HepG2 (cell line): Measurements from ENCODE around the gene EVI2B. TPM values are rescaled to one million over a fixed set of nuclear protein-coding genes. Genes with fewer than 3 reads are reported as not detected.

Experiments used
- CBX1 ChIP-seq: IDR thresholded peaks from one replicate; pipeline ENCODE4 v1.6.1; 2016; ENCODE audit warnings: antibody characterized with exemption, low read depth
- CEBPB ChIP-seq: IDR thresholded peaks from 2 replicates; pipeline ENCODE4 v1.6.1; 2011; ENCODE audit warnings: low read depth, low read length, improper control_type of control experiment, borderline replicate concordance
- CEBPG ChIP-seq: IDR thresholded peaks from 2 replicates; pipeline ENCODE4 v1.6.1; 2016
- ELF3 ChIP-seq: IDR thresholded peaks from 2 replicates; pipeline ENCODE4 v1.6.1; 2016; ENCODE audit warnings: missing genetic modification reagents, missing compliant biosample characterization
- MAF1 ChIP-seq: sonication (generic); formaldehyde crosslinking; IDR thresholded peaks from 2 replicates; pipeline ENCODE4 v1.5.0; 2020; ENCODE audit warnings: missing genetic modification reagents, borderline replicate concordance
- NBN ChIP-seq: fragments of 450-650 bp; conservative IDR thresholded peaks from 2 replicates; pipeline ENCODE4 v1.6.1; 2017
- SALL2 ChIP-seq: sonication (generic); formaldehyde crosslinking; IDR thresholded peaks from 2 replicates; pipeline ENCODE4 v1.8.1; 2023; ENCODE audit warnings: mild to moderate bottlenecking, missing genetic modification reagents, inconsistent platforms
- SOX5 ChIP-seq: IDR thresholded peaks from 2 replicates; pipeline ENCODE4 v1.6.1; 2016; ENCODE audit warnings: borderline replicate concordance
- SOX6 ChIP-seq, 2 experiments: fragments of 450-650 bp in 1 of 2; sonication (generic) in 1 of 2; formaldehyde crosslinking in 1 of 2; IDR thresholded peaks; 2 replicates each; pipeline versions ENCODE4 v1.4.0 to v1.6.1; 2017 to 2020; ENCODE audit warnings: antibody characterized with exemption in 1 of 2, mild to moderate bottlenecking in 1 of 2, missing genetic modification reagents in 1 of 2
- TEAD3 ChIP-seq: optimal IDR thresholded peaks from 2 replicates; pipeline ENCODE3; 2016; ENCODE audit warnings: borderline replicate concordance
- TSC22D2 ChIP-seq: sonication (generic); formaldehyde crosslinking; IDR thresholded peaks from 2 replicates; pipeline ENCODE4 v1.5.1; 2020; ENCODE audit warnings: missing genetic modification reagents, mild to moderate bottlenecking, borderline replicate concordance
- U2AF2 ChIP-seq: fragments of 200-400 bp; formaldehyde crosslinking; IDR thresholded peaks from 2 replicates; pipeline ENCODE4 v1.6.1; 2017; ENCODE audit warnings: low read depth, mild to moderate bottlenecking, low read length
- ZMYM2 ChIP-seq: sonication (generic); formaldehyde crosslinking; IDR thresholded peaks from 2 replicates; pipeline ENCODE4 v1.8.0; 2022; ENCODE audit warnings: mild to moderate bottlenecking, missing genetic modification reagents
- ZNF317 ChIP-seq: sonication (generic); formaldehyde crosslinking; IDR thresholded peaks from 2 replicates; pipeline ENCODE4 v1.5.0; 2020; ENCODE audit warnings: mild to moderate bottlenecking, missing genetic modification reagents
- ZNF563 ChIP-seq: sonication (generic); formaldehyde crosslinking; IDR thresholded peaks from 2 replicates; pipeline ENCODE4 v1.8.0; 2022; ENCODE audit warnings: mild to moderate bottlenecking, moderate library complexity, missing genetic modification reagents
- ZNF564 ChIP-seq: sonication (generic); formaldehyde crosslinking; IDR thresholded peaks from 2 replicates; pipeline ENCODE4 v1.8.1; 2023; ENCODE audit warnings: mild to moderate bottlenecking, missing genetic modification reagents
- ZNF569 ChIP-seq: sonication (generic); formaldehyde crosslinking; IDR thresholded peaks from 2 replicates; pipeline ENCODE4 v1.5.0; 2020; ENCODE audit warnings: mild to moderate bottlenecking, missing genetic modification reagents, moderate library complexity, borderline replicate concordance
- ZNF598 ChIP-seq: sonication (generic); formaldehyde crosslinking; IDR thresholded peaks from 2 replicates; pipeline ENCODE4 v1.5.1; 2020; ENCODE audit warnings: mild to moderate bottlenecking, missing genetic modification reagents, borderline replicate concordance
- ZNF652 ChIP-seq: IDR thresholded peaks from 2 replicates; pipeline ENCODE4 v1.6.1; 2016; ENCODE audit warnings: low read depth, borderline replicate concordance
- ZNF709 ChIP-seq: sonication (generic); formaldehyde crosslinking; IDR thresholded peaks from 2 replicates; pipeline ENCODE4 v1.5.0; 2020; ENCODE audit warnings: mild to moderate bottlenecking, missing genetic modification reagents
- ZNF724P ChIP-seq: sonication (generic); formaldehyde crosslinking; IDR thresholded peaks from 2 replicates; pipeline ENCODE4 v1.8.0; 2022; ENCODE audit warnings: missing genetic modification reagents, borderline replicate concordance
- polyA plus RNA-seq, 8 experiments: library from polyadenylated mRNA; depleted of rRNA in 3 of 8; stranded (reverse) in 7 of 8; unstranded in 1 of 8; fragments of >200 nt; fragmentation: Illumina TruSeq in 4 of 8; extraction: Trizol in 4 of 8; gene quantifications; 2 replicates each; pipeline versions ENCODE4 v1.2.1 to v1.2.3, GENCODE V29; 2011 to 2016; ENCODE audit warnings: low read depth in 4 of 8, missing spikeins in 1 of 8, mixed read lengths in 1 of 8; ENCODE audit not compliant: insufficient read depth in 1 of 8
- total RNA-seq, 5 experiments: library from RNA; depleted of rRNA; stranded (reverse); fragments of >200 nt; fragmentation: Illumina TruSeq; extraction: Trizol; gene quantifications; 2 replicates each; pipeline ENCODE4 v1.2.3, GENCODE V29; 2016; ENCODE audit warnings: low read depth in 1 of 5
- TF ChIP-seq, protein P1 (sequence below): sonication (generic); formaldehyde crosslinking; IDR thresholded peaks from 2 replicates; pipeline ENCODE4 v1.5.0; 2020; ENCODE audit warnings: mild to moderate bottlenecking, missing genetic modification reagents, borderline replicate concordance
- TF ChIP-seq, protein P2 (sequence below): sonication (generic); formaldehyde crosslinking; conservative IDR thresholded peaks from 2 replicates; pipeline ENCODE4 v1.4.0; 2020; ENCODE audit warnings: missing genetic modification reagents

EVI2B gene
- total and polyA plus RNA-seq, 2 of the 13 experiments (the other 11 are each of a cell fraction or from before 2014, with no cell fraction given) = not detected

DNA sequence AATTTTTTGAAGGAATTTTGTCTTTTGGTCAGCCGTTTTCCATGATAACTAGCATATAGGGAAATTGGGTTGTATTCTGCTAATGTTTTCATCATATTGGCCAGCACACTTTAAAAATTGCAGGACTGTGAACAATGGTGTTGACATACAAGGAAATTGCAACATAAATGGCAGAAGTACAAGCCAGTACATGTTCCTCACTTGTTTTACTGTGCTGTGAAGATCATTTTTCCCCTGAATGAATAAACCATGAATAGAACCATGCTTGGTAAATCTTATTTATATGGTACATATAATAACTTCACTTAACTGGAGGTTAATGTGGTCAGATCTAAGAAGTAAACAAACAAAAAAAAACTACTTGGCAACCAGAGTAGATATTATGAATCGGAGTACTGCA is 39.6 kb downstream of the EVI2B start (continued):
- TF ChIP-seq ZNF724P (CRISPR knock-in tag) = no peak
- TF ChIP-seq MAF1 (CRISPR knock-in tag) = no peak
- no peak for TF ChIP-seq SOX6 (IDR thresholded peaks at IDR 0.05)
- peak; percentile 49; the same call in 1 of the 2 replicates for TF ChIP-seq SOX6 (CRISPR knock-in tag; IDR thresholded peaks at IDR 0.05)
- no peak for TF ChIP-seq ZNF652 (CRISPR knock-in tag)
- TF ChIP-seq, protein P1, sequence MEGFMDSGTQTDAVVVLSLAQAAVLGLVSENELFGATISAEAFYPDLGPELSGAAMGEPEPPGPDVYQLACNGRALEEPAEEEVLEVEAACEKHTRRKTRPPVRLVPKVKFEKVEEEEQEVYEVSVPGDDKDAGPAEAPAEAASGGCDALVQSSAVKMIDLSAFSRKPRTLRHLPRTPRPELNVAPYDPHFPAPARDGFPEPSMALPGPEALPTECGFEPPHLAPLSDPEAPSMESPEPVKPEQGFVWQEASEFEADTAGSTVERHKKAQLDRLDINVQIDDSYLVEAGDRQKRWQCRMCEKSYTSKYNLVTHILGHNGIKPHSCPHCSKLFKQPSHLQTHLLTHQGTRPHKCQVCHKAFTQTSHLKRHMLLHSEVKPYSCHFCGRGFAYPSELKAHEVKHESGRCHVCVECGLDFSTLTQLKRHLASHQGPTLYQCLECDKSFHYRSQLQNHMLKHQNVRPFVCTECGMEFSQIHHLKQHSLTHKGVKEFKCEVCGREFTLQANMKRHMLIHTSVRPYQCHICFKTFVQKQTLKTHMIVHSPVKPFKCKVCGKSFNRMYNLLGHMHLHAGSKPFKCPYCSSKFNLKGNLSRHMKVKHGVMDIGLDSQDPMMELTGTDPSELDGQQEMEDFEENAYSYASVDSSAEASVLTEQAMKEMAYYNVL (CRISPR knock-in tag) = no peak
- no peak for TF ChIP-seq NBN
- no peak for TF ChIP-seq ZNF569 (CRISPR knock-in tag)
- TF ChIP-seq ELF3 (CRISPR knock-in tag) = 0 out of 2 replicates have a peak, but pooled peaks have one; percentile 54
- no peak for TF ChIP-seq SALL2 (CRISPR knock-in tag)
- TF ChIP-seq U2AF2 = no peak
- no peak for TF ChIP-seq ZNF564 (CRISPR knock-in tag)
- TF ChIP-seq ZNF709 = no peak
- TF ChIP-seq ZNF598 (CRISPR knock-in tag) = no peak
- TF ChIP-seq CEBPB = peak; percentile 93
- no peak for TF ChIP-seq ZMYM2 (CRISPR knock-in tag)
- TF ChIP-seq, protein P2, sequence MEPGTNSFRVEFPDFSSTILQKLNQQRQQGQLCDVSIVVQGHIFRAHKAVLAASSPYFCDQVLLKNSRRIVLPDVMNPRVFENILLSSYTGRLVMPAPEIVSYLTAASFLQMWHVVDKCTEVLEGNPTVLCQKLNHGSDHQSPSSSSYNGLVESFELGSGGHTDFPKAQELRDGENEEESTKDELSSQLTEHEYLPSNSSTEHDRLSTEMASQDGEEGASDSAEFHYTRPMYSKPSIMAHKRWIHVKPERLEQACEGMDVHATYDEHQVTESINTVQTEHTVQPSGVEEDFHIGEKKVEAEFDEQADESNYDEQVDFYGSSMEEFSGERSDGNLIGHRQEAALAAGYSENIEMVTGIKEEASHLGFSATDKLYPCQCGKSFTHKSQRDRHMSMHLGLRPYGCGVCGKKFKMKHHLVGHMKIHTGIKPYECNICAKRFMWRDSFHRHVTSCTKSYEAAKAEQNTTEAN (CRISPR knock-in tag) = no peak
- no peak for TF ChIP-seq ZNF317 (CRISPR knock-in tag)
- peak; percentile 78 for TF ChIP-seq SOX5
- TF ChIP-seq CEBPG (CRISPR knock-in tag) = peak; percentile 87
- TF ChIP-seq CBX1 = no peak
- TF ChIP-seq TSC22D2 (CRISPR knock-in tag) = no peak
- TF ChIP-seq ZNF563 (CRISPR knock-in tag) = no peak
- TF ChIP-seq TEAD3 = peak; percentile 11
